ENCODE results near the gene DCBLD2. TPM values are rescaled to one million over a fixed set of nuclear protein-coding genes. Genes with fewer than 3 reads are reported as not detected.

DCBLD2 gene
- polyA plus RNA-seq, 3 donors, result 0.17 to 1.1 (median 0.45) TPM

- TF ChIP-seq, protein P1, sequence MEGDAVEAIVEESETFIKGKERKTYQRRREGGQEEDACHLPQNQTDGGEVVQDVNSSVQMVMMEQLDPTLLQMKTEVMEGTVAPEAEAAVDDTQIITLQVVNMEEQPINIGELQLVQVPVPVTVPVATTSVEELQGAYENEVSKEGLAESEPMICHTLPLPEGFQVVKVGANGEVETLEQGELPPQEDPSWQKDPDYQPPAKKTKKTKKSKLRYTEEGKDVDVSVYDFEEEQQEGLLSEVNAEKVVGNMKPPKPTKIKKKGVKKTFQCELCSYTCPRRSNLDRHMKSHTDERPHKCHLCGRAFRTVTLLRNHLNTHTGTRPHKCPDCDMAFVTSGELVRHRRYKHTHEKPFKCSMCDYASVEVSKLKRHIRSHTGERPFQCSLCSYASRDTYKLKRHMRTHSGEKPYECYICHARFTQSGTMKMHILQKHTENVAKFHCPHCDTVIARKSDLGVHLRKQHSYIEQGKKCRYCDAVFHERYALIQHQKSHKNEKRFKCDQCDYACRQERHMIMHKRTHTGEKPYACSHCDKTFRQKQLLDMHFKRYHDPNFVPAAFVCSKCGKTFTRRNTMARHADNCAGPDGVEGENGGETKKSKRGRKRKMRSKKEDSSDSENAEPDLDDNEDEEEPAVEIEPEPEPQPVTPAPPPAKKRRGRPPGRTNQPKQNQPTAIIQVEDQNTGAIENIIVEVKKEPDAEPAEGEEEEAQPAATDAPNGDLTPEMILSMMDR (IDR thresholded peaks at IDR 0.05), result no peak
- no peak overlapping the region for H3K27ac ChIP-seq (ENCODE audit: low read depth in 1 of 2, low read length in 2 of 2)
- Mint-ChIP-seq H3K27me3 (ENCODE audit: low read depth in 3 of 3) (no peaks in the 10 kb centered on the region), H3K9me3 (no peaks in the 10 kb centered on the region), H3K27ac (no peak overlapping the region), H3K4me3 (no peak overlapping the region), H3K36me3 (no peaks in the 10 kb centered on the region), H3K4me1 (no peaks in the 10 kb centered on the region)
- no peaks in the 10 kb centered on the region for H3K9me3 ChIP-seq (replicated peaks in 1 of 2; ENCODE audit: control insufficient read depth in 1 of 2, insufficient read depth in 1 of 2, low read length in 2 of 2)
- no peaks in the 10 kb centered on the region for H3K4me1 ChIP-seq (ENCODE audit: control insufficient read depth in 1 of 2, insufficient read depth in 2 of 2, low read length in 2 of 2)
- H3K27me3 ChIP-seq (ENCODE audit: control insufficient read depth in 2 of 2, insufficient read depth in 2 of 2, low read length in 2 of 2), result no peaks in the 10 kb centered on the region
- H3K36me3 ChIP-seq (replicated peaks in 1 of 2; ENCODE audit: control insufficient read depth in 1 of 2, insufficient read depth in 2 of 2, low read length in 2 of 2), result no peaks in the 10 kb centered on the region
- no peak overlapping the region for H3K4me2 ChIP-seq (replicated peaks; ENCODE audit: extremely low read depth, low read length, poor library complexity, severe bottlenecking)
- H4K20me1 ChIP-seq (ENCODE audit: insufficient read depth, low read length), result no peaks in the 10 kb centered on the region
- no peak overlapping the region for H2AFZ ChIP-seq (ENCODE audit: insufficient read depth, low read depth, low read length, poor library complexity, severe bottlenecking)
- no peaks in the 10 kb centered on the region for H3K79me2 ChIP-seq (ENCODE audit: insufficient read depth, low read length)
- no peak for DNase-seq
- no peak overlapping the region for H3K4me3 ChIP-seq (replicated peaks in 1 of 3; ENCODE audit: low read depth in 2 of 3, low read length in 3 of 3)
- intact Hi-C loops (cut with micrococcal nuclease), result no loop called here
- 100% methylated on average over 3 of the region's 4 CpGs for WGBS (ENCODE audit: insufficient coverage)
- H3K9ac ChIP-seq (ENCODE audit: insufficient read depth, low read length, poor library complexity, severe bottlenecking), result no peak overlapping the region
Observed at GRCh38 chr3:98823791-98824190, 77.7 kb downstream of the DCBLD2 start.

GRCh38 chr3:98821063-98821462, 80.4 kb downstream of the DCBLD2 start:
- intact Hi-C loops (cut with micrococcal nuclease), result no loop called here
- Histone ChIP-seq H3K9me3 (replicated peaks in 1 of 2; ENCODE audit: control insufficient read depth in 1 of 2, insufficient read depth in 1 of 2, low read length in 2 of 2) (no peaks in the 10 kb centered on the region), H3K9ac (ENCODE audit: insufficient read depth, low read length, poor library complexity, severe bottlenecking) (no peak overlapping the region), H3K36me3 (replicated peaks in 1 of 2; ENCODE audit: control insufficient read depth in 1 of 2, insufficient read depth in 2 of 2, low read length in 2 of 2) (no peaks in the 10 kb centered on the region), H3K4me3 (replicated peaks in 1 of 3; ENCODE audit: low read depth in 2 of 3, low read length in 3 of 3) (no peak overlapping the region), H3K27ac (ENCODE audit: low read depth in 1 of 2, low read length in 2 of 2) (no peak overlapping the region), H2AFZ (ENCODE audit: insufficient read depth, low read depth, low read length, poor library complexity, severe bottlenecking) (no peak overlapping the region), H3K27me3 (ENCODE audit: control insufficient read depth in 2 of 2, insufficient read depth in 2 of 2, low read length in 2 of 2) (no peaks in the 10 kb centered on the region), H3K4me1 (ENCODE audit: control insufficient read depth in 1 of 2, insufficient read depth in 2 of 2, low read length in 2 of 2) (no peaks in the 10 kb centered on the region), H3K79me2 (ENCODE audit: insufficient read depth, low read length) (no peaks in the 10 kb centered on the region), H3K4me2 (replicated peaks; ENCODE audit: extremely low read depth, low read length, poor library complexity, severe bottlenecking) (no peak overlapping the region), H4K20me1 (ENCODE audit: insufficient read depth, low read length) (no peaks in the 10 kb centered on the region)
- Mint-ChIP-seq H3K36me3 (no peaks in the 10 kb centered on the region), H3K4me3 (no peak overlapping the region), H3K27ac (no peak overlapping the region), H3K27me3 (ENCODE audit: low read depth in 3 of 3) (no peaks in the 10 kb centered on the region), H3K9me3 (no peaks in the 10 kb centered on the region), H3K4me1 (no peaks in the 10 kb centered on the region)
- TF ChIP-seq, protein P1 (IDR thresholded peaks at IDR 0.05), result no peak
- DNase-seq, result no peak
- WGBS (ENCODE audit: insufficient coverage), result no CpG with 5 or more reads among the region's 3 CpGs

All from CD14-positive monocyte (primary cell).